Uterus (tissue), 4 donors: Measurements from ENCODE around the gene PKMYT1. TPM values are rescaled to one million over a fixed set of nuclear protein-coding genes. Genes with fewer than 3 reads are reported as not detected.

Source experiments
- DNase-seq, 2 donors: peaks; one replicate each; pipeline ENCODE4 v3.0.0-alpha.2; 2019 to 2020
- H3K27ac ChIP-seq, 2 donors: fragments of 200-600 bp; sonication (generic); 1 replicate in 1 of 2; 2 replicates in 1 of 2; pipeline ENCODE4 v1.5.1; 2016 to 2018
- H3K27me3 ChIP-seq, 2 donors: fragments of 200-600 bp; sonication (generic); one replicate each; pipeline ENCODE4 v1.5.1; 2018 to 2019; ENCODE audit warnings: control low read depth in 1 of 2
- H3K36me3 ChIP-seq, 2 donors: fragments of 200-600 bp; sonication (generic); one replicate each; pipeline ENCODE4 v1.5.1; 2019; ENCODE audit warnings: control low read depth in 1 of 2
- H3K4me1 ChIP-seq, 2 donors: fragments of 200-600 bp; sonication (generic); one replicate each; pipeline ENCODE4 v1.5.1; 2018 to 2019; ENCODE audit warnings: control low read depth in 1 of 2
- H3K4me3 ChIP-seq, 2 donors: fragments of 200-600 bp; sonication (generic); 1 replicate in 1 of 2; 2 replicates in 1 of 2; pipeline ENCODE4 v1.5.1; 2018 to 2019; ENCODE audit warnings: mild to moderate bottlenecking in 1 of 2
- H3K9me3 ChIP-seq, 2 donors: fragments of 200-600 bp; sonication (generic); one replicate each; pipeline ENCODE4 v1.5.1; 2019; ENCODE audit warnings: control low read depth in 1 of 2
- POLR2A ChIP-seq, 2 donors: fragments of 450-650 bp; IDR thresholded peaks; one replicate each; pipeline ENCODE4 v1.6.1; 2016; ENCODE audit warnings: antibody characterized with exemption in 2 of 2, mild to moderate bottlenecking in 1 of 2, moderate library complexity in 1 of 2
- intact Hi-C: fragments of 100-400 bp; cut with DNase I; formaldehyde crosslinking; loops from one replicate; pipeline ENCODE4 v1.15.1; 2023; ENCODE audit warnings: low total_unique reads
- total RNA-seq, 4 donors: library from RNA; depleted of rRNA in 3 of 4; stranded (reverse); fragments of >200 nt in 3 of 4; gene quantifications; one replicate each; pipeline versions ENCODE4 v1.1.0 to v1.2.4, GENCODE V29; 2014 to 2023
- TF ChIP-seq, protein P1 (sequence below), 4 experiments: fragments of 200-600 bp in 2 of 4; fragments of 450-650 bp in 2 of 4; sonication (generic) in 2 of 4; IDR thresholded peaks; one replicate each; pipeline ENCODE4 v1.5.1; 2016 to 2019; ENCODE audit warnings: antibody characterized with exemption in 4 of 4, mild to moderate bottlenecking in 2 of 4, moderate library complexity in 1 of 4
- donor health status: DM: yes; HTN: yes; CAD: no.

The PKMYT1 gene
- total RNA-seq, 4 donors from 2014 or later = 6.1 TPM; not detected in 3

- intact Hi-C loops = no loop called here
- DNase-seq = no peak
- Histone ChIP-seq H3K4me3 (no peak overlapping the region), H3K4me1 (peaks cover 0 to 6% of the 10 kb centered on the region in 2 donors), H3K36me3 (no peaks in the 10 kb centered on the region), H3K27me3 (no peaks in the 10 kb centered on the region), H3K9me3 (no peaks in the 10 kb centered on the region), H3K27ac (no peak overlapping the region)
- TF ChIP-seq POLR2A (IDR thresholded peaks at IDR 0.05) = no peak
- TF ChIP-seq, protein P1, sequence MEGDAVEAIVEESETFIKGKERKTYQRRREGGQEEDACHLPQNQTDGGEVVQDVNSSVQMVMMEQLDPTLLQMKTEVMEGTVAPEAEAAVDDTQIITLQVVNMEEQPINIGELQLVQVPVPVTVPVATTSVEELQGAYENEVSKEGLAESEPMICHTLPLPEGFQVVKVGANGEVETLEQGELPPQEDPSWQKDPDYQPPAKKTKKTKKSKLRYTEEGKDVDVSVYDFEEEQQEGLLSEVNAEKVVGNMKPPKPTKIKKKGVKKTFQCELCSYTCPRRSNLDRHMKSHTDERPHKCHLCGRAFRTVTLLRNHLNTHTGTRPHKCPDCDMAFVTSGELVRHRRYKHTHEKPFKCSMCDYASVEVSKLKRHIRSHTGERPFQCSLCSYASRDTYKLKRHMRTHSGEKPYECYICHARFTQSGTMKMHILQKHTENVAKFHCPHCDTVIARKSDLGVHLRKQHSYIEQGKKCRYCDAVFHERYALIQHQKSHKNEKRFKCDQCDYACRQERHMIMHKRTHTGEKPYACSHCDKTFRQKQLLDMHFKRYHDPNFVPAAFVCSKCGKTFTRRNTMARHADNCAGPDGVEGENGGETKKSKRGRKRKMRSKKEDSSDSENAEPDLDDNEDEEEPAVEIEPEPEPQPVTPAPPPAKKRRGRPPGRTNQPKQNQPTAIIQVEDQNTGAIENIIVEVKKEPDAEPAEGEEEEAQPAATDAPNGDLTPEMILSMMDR (IDR thresholded peaks at IDR 0.05) = no peak
These were observed 5.2 kb upstream of the PKMYT1 start for GRCh38 chr16:2985462-2985861.

GRCh38 chr16:2983706-2984136, 3.5 kb upstream of the PKMYT1 start:
- Histone ChIP-seq H3K4me3 (no peak overlapping the region), H3K36me3 (no peaks in the 10 kb centered on the region), H3K27me3 (no peaks in the 10 kb centered on the region), H3K27ac (no peak overlapping the region), H3K9me3 (no peaks in the 10 kb centered on the region), H3K4me1 (peaks cover 0 to 13% of the 10 kb centered on the region in 2 donors)
- no peak for TF ChIP-seq POLR2A (IDR thresholded peaks at IDR 0.05)
- TF ChIP-seq, protein P1 (IDR thresholded peaks at IDR 0.05) = peak; percentile 64 to 96 (median 94)
- peak; percentile 63 to 85 for DNase-seq
- intact Hi-C loops = no loop called here

- Histone ChIP-seq H3K27me3 (no peaks in the 10 kb centered on the region), H3K36me3 (no peaks in the 10 kb centered on the region), H3K4me3 (no peak overlapping the region), H3K9me3 (no peaks in the 10 kb centered on the region), H3K27ac (no peak overlapping the region), H3K4me1 (peaks cover 0 to 13% of the 10 kb centered on the region in 2 donors)
- no peak for DNase-seq
- TF ChIP-seq, protein P1 (IDR thresholded peaks at IDR 0.05) = no peak
- no peak for TF ChIP-seq POLR2A (IDR thresholded peaks at IDR 0.05)
- intact Hi-C loops = no loop called here
These were observed 2.2 kb upstream of the PKMYT1 start for GRCh38 chr16:2982402-2982801.

DNA sequence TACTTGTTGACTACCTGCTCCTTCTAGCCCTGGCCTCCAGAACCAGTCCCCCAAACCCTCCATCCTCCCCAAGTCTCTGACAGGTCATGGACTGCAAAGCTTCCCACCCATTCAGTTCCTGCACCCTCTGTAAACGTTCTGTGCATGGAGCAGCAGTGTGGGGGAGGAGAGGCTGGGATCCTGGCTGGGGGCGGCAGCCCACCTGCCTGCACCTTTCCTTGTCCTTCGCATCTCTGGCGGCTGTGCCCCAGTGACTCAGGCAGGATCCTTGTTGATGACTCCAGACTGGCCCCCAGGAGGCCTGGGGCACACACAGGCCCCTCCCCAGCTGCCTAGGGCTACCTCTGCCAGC, 1.6 kb upstream of the PKMYT1 start:
- Histone ChIP-seq H3K4me1 (peaks cover 0 to 13% of the 10 kb centered on the region in 2 donors), H3K27ac (no peak overlapping the region), H3K36me3 (no peaks in the 10 kb centered on the region), H3K27me3 (no peaks in the 10 kb centered on the region), H3K9me3 (no peaks in the 10 kb centered on the region), H3K4me3 (no peak overlapping the region)
- TF ChIP-seq, protein P1 (IDR thresholded peaks at IDR 0.05) = no peak
- no peak for TF ChIP-seq POLR2A (IDR thresholded peaks at IDR 0.05)
- no peak for DNase-seq
- intact Hi-C loops = no loop called here

GRCh38 chr16:2981177-2981898, 1.1 kb upstream of the PKMYT1 start:
- H3K4me3 ChIP-seq = peak overlapping the region; percentile 69 to 78
- no peaks in the 10 kb centered on the region for H3K36me3 ChIP-seq
- no peak overlapping the region for H3K27ac ChIP-seq
- TF ChIP-seq, protein P1 (IDR thresholded peaks at IDR 0.05) = no peak
- TF ChIP-seq POLR2A (IDR thresholded peaks at IDR 0.05) = no peak
- intact Hi-C loops = no loop called here
- no peaks in the 10 kb centered on the region for H3K9me3 ChIP-seq
- no peaks in the 10 kb centered on the region for H3K27me3 ChIP-seq
- H3K4me1 ChIP-seq = peaks cover 0 to 13% of the 10 kb centered on the region in 2 donors
- no peak for DNase-seq
